HEK293 (cell line): ENCODE data around the gene APBB2.

Experiments
- CTCF ChIA-PET: fragments of 350-600 bp; formaldehyde crosslinking; extraction: SDS; loops from one replicate; lab custom pipeline; 2021; ENCODE audit warnings: antibody characterized with exemption; lab: Yijun Ruan, JAX
- POLR2A ChIA-PET: fragments of 300-600 bp; formaldehyde crosslinking; extraction: SDS; loops from one replicate; lab custom pipeline; 2020; ENCODE audit warnings: antibody characterized with exemption, inconsistent platforms; lab: Yijun Ruan, JAX
- H3K27ac ChIP-seq: fragments of 200-500 bp; sonication (Bioruptor generic); 2 replicates; pipeline ENCODE4 v1.5.1; 2014; ENCODE audit warnings: low read depth, low read length, control low read depth, inconsistent platforms; ENCODE audit errors: extremely low read depth
- H3K36me3 ChIP-seq, 2 experiments: fragments of 200-500 bp in 1 of 2; sonication (Bioruptor generic) in 1 of 2; 1 replicate in 1 of 2; 2 replicates in 1 of 2; pipeline ENCODE4 v1.5.1; 2014 to 2017; ENCODE audit warnings: inconsistent platforms in 2 of 2, low read length in 2 of 2; ENCODE audit not compliant: control insufficient read depth in 2 of 2, insufficient read depth in 1 of 2
- H3K4me1 ChIP-seq: fragments of 200-500 bp; sonication (Bioruptor generic); 2 replicates; pipeline ENCODE4 v1.5.1; 2014; ENCODE audit warnings: mild to moderate bottlenecking, low read length, inconsistent platforms; ENCODE audit not compliant: control insufficient read depth, insufficient read depth
- H3K4me3 ChIP-seq: 2 replicates; pipeline ENCODE4 v1.5.1; 2011; ENCODE audit warnings: low read depth, mild to moderate bottlenecking, control low read depth, low read length, moderate library complexity
- H3K9me3 ChIP-seq: fragments of 200-500 bp; sonication (Bioruptor generic); 2 replicates; pipeline ENCODE4 v1.5.1; 2014; ENCODE audit warnings: low read depth, low read length, inconsistent platforms; ENCODE audit not compliant: control insufficient read depth, insufficient read depth
- FEZF1 ChIP-seq: fragments of 450-650 bp; formaldehyde crosslinking; IDR thresholded peaks from 2 replicates; pipeline ENCODE4 v1.5.1; 2016; ENCODE audit warnings: missing biosample characterization, missing genetic modification characterization
- KLF10 ChIP-seq: fragments of 450-650 bp; IDR thresholded peaks from 2 replicates; pipeline ENCODE4 v1.5.1; 2018; ENCODE audit warnings: missing biosample characterization, mild to moderate bottlenecking, missing genetic modification characterization
- OSR2 ChIP-seq: fragments of 450-650 bp; formaldehyde crosslinking; IDR thresholded peaks from 2 replicates; pipeline ENCODE4 v1.5.1; 2016; ENCODE audit warnings: missing biosample characterization, missing genetic modification characterization
- TRIM28 ChIP-seq: IDR thresholded peaks from 2 replicates; pipeline ENCODE4 v1.6.1; 2011; ENCODE audit warnings: low read length, control low read depth, borderline replicate concordance
- TSHZ1 ChIP-seq: fragments of 450-650 bp; formaldehyde crosslinking; IDR thresholded peaks from 2 replicates; pipeline ENCODE4 v1.5.1; 2016; ENCODE audit warnings: missing biosample characterization, missing genetic modification characterization, borderline replicate concordance
- WT1 ChIP-seq: fragments of 450-650 bp; formaldehyde crosslinking; IDR thresholded peaks from 2 replicates; pipeline ENCODE4 v1.5.1; 2016; ENCODE audit warnings: missing biosample characterization, missing genetic modification characterization
- ZBTB17 ChIP-seq: fragments of 450-650 bp; formaldehyde crosslinking; IDR thresholded peaks from 2 replicates; pipeline ENCODE4 v1.5.1; 2016; ENCODE audit warnings: missing biosample characterization, missing genetic modification characterization
- ZBTB6 ChIP-seq: fragments of 450-650 bp; formaldehyde crosslinking; IDR thresholded peaks from 2 replicates; pipeline ENCODE4 v1.5.1; 2017; ENCODE audit warnings: missing biosample characterization, missing genetic modification characterization
- ZNF157 ChIP-seq: fragments of 450-650 bp; formaldehyde crosslinking; IDR thresholded peaks from 2 replicates; pipeline ENCODE4 v1.5.1; 2016; ENCODE audit warnings: missing biosample characterization, missing genetic modification characterization
- ZNF175 ChIP-seq: fragments of 450-650 bp; formaldehyde crosslinking; IDR thresholded peaks from 2 replicates; pipeline ENCODE4 v1.5.1; 2016; ENCODE audit warnings: missing biosample characterization, missing genetic modification characterization
- ZNF280D ChIP-seq: fragments of 450-650 bp; formaldehyde crosslinking; IDR thresholded peaks from 2 replicates; pipeline ENCODE4 v1.5.1; 2016; ENCODE audit warnings: missing biosample characterization, missing genetic modification characterization
- ZNF341 ChIP-seq: fragments of 450-650 bp; formaldehyde crosslinking; IDR thresholded peaks from 2 replicates; pipeline ENCODE4; 2016; ENCODE audit warnings: low read depth, missing biosample characterization, missing genetic modification characterization
- ZNF362 ChIP-seq: fragments of 450-650 bp; formaldehyde crosslinking; IDR thresholded peaks from 2 replicates; pipeline ENCODE4 v1.5.1; 2016; ENCODE audit warnings: missing biosample characterization, missing genetic modification characterization
- ZNF513 ChIP-seq: fragments of 450-650 bp; IDR thresholded peaks from 2 replicates; pipeline ENCODE4 v1.5.1; 2018; ENCODE audit warnings: missing biosample characterization, missing genetic modification characterization
- ZNF549 ChIP-seq: fragments of 450-650 bp; IDR thresholded peaks from 2 replicates; pipeline ENCODE4 v1.5.1; 2018; ENCODE audit warnings: missing biosample characterization, missing genetic modification characterization, mild to moderate bottlenecking, inconsistent platforms, moderate library complexity
- ZNF580 ChIP-seq: fragments of 450-650 bp; formaldehyde crosslinking; IDR thresholded peaks from 2 replicates; pipeline ENCODE4 v1.5.1; 2016; ENCODE audit warnings: missing biosample characterization, missing genetic modification characterization
- ZNF610 ChIP-seq: fragments of 450-650 bp; formaldehyde crosslinking; IDR thresholded peaks from 2 replicates; pipeline ENCODE4 v1.5.1; 2016; ENCODE audit warnings: missing biosample characterization, missing genetic modification characterization, borderline replicate concordance
- ZNF624 ChIP-seq: fragments of 450-650 bp; formaldehyde crosslinking; IDR thresholded peaks from 2 replicates; pipeline ENCODE4 v1.5.1; 2017; ENCODE audit warnings: missing biosample characterization, missing genetic modification characterization
- ZNF777 ChIP-seq: fragments of 450-650 bp; formaldehyde crosslinking; IDR thresholded peaks from 2 replicates; pipeline ENCODE4 v1.5.1; 2017; ENCODE audit warnings: missing biosample characterization, missing genetic modification characterization, borderline replicate concordance
- ZNF785 ChIP-seq: fragments of 450-650 bp; formaldehyde crosslinking; IDR thresholded peaks from 2 replicates; pipeline ENCODE4 v1.5.1; 2016; ENCODE audit warnings: missing biosample characterization, missing genetic modification characterization
- ZNF792 ChIP-seq: fragments of 450-650 bp; formaldehyde crosslinking; IDR thresholded peaks from 2 replicates; pipeline ENCODE4 v1.5.1; 2016; ENCODE audit warnings: missing biosample characterization, missing genetic modification characterization
- ZNF843 ChIP-seq: fragments of 450-650 bp; formaldehyde crosslinking; IDR thresholded peaks from 2 replicates; pipeline ENCODE4 v1.5.1; 2016; ENCODE audit warnings: missing biosample characterization, missing genetic modification characterization
- ZSCAN30 ChIP-seq: fragments of 450-650 bp; IDR thresholded peaks from 2 replicates; pipeline ENCODE4 v1.5.1; 2018; ENCODE audit warnings: missing biosample characterization, mild to moderate bottlenecking, missing genetic modification characterization, moderate library complexity

Gene APBB2

GRCh38 chr4:41120297-41121217, 93.8 kb downstream of the APBB2 start (continued):
- TF ChIP-seq ZNF280D (no peak), ZNF341 (tag by site-specific recombination) (no peak), ZNF792 (tag by site-specific recombination) (no peak), ZBTB6 (tag by site-specific recombination) (peak; percentile 48; the same call in 1 of the 2 replicates)
- TF ChIP-seq, all 188 proteins: peak for 10

GRCh38 chr4:41119867-41120295, 94.5 kb downstream of the APBB2 start:
- POLR2A ChIA-PET: interaction anchor here (0.5 kb wide), 1 partner anchor 94 kb away, joined by 5 read pairs; the partner anchor contains the start of gene APBB2
- CTCF ChIA-PET: no interaction called here
- H3K9me3 ChIP-seq: no peaks in the 10 kb centered on the region
- peak overlapping the region; percentile 18; the same call in 1 of the 2 replicates for H3K27ac ChIP-seq
- H3K4me3 ChIP-seq: no peak overlapping the region
- H3K36me3 ChIP-seq: no peaks in the 10 kb centered on the region
- no peaks in the 10 kb centered on the region for H3K4me1 ChIP-seq
- TF ChIP-seq ZNF777 (tag by site-specific recombination): no peak
- TF ChIP-seq ZNF610 (tag by site-specific recombination): 0 out of 2 replicates have a peak, but pooled peaks have one; percentile 31
- TF ChIP-seq ZNF157: no peak
- no peak; the same call in 1 of the 2 replicates for TF ChIP-seq ZSCAN30
- TF ChIP-seq OSR2 (tag by site-specific recombination): peak; percentile 65; the same call in 1 of the 2 replicates
- no peak for TF ChIP-seq ZNF175 (tag by site-specific recombination)
- TF ChIP-seq ZNF785 (tag by site-specific recombination): no peak
- 0 out of 2 replicates have a peak, but pooled peaks have one; percentile 15 for TF ChIP-seq TSHZ1
- peak; percentile 62 for TF ChIP-seq FEZF1
- TF ChIP-seq ZNF549 (tag by site-specific recombination): peak; percentile 3; the same call in 1 of the 2 replicates
- TF ChIP-seq KLF10 (tag by site-specific recombination): 0 out of 2 replicates have a peak, but pooled peaks have one; percentile 16
- TF ChIP-seq WT1 (tag by site-specific recombination): peak; percentile 29; the same call in 1 of the 2 replicates
- TF ChIP-seq TRIM28: peak; percentile 85; the same call in 1 of the 2 replicates
- TF ChIP-seq ZNF624: no peak
- peak; percentile 74 for TF ChIP-seq ZNF843 (tag by site-specific recombination)
- no peak; the same call in 1 of the 2 replicates for TF ChIP-seq ZNF513
- TF ChIP-seq ZNF362: no peak
- TF ChIP-seq ZNF580 (tag by site-specific recombination): peak; percentile 86
- peak; percentile 82 for TF ChIP-seq ZBTB17 (tag by site-specific recombination)
